HG03108 (cell line): Measurements from ENCODE around the gene ALS2CL.
"Not testable (repeated sequence)": the region's sequence is repeated elsewhere in the genome, so short reads cannot be mapped to it uniquely, and the experiment has no call there.

Experiments
- ATAC-seq: cut with Tn5 transposase; IDR thresholded peaks from one replicate; pipeline ENCODE4 v1.9.1; 2021; ENCODE audit warnings: moderate library complexity; ENCODE audit not compliant: unreplicated experiment

ALS2CL gene

GRCh38 chr3:46693038-46693891 lies at the start of gene ALS2CL:
TSS of gene ALS2CL (minus strand) at chr3:46693679. CDS start at chr3:46689440, 4,239 bp downstream.
- no peak for ATAC-seq

DNA sequence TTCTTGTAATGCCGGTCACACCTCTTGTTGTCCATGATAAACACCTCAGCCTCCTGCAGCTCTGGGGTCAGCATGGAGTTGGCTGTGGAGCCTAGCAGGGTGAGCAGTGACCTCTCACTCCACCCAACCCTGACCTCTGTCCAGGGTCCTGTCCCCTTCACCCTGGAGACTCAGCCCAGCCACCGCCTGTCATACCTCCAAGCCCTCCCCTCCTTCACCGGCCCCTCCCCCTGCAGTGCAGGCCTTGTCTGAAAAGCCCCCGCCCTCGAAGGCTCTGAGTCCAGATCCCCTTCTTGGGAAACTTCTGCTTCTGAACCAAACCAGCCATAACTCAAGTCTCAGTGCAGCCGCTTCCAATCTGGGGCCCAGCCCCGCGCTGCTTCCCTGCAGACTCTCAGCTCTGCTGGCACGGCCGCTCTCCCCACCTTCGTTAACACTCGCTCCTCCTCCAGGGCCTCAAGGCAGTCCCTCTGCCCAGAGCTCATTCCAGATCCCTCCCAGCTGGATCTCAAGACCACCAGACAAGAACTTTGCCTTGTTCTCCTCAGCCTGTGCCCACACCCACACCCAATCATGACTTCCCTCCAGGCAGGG lies 49.6 kb upstream of the ALS2CL start:
- ATAC-seq, result no peak

DNA sequence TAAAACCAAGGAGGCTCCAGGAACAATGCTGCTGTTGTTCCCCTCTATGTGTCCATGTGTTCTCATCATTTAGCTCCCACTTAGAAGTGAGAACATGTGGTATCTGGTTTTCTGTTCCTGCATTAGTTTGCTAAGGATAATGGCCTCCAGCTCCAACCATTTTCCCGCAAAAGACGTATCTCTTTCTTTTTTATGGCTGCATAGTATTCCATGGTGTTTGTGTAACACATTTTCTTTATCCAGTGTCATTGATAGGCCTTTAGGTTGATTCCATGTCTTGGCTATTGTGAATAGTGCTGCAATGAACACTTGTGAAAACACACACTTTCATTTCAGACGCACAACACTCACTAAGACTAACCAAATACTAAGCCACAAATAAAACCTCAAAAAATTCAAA lies 46.1 kb upstream of the ALS2CL start:
- ATAC-seq, result not testable (repeated sequence)

GRCh38 chr3:46737329-46737731 lies 43.9 kb upstream of the ALS2CL start:
- ATAC-seq, result no peak

GRCh38 chr3:46736006-46736872 lies 42.8 kb upstream of the ALS2CL start:
- no peak for ATAC-seq

DNA sequence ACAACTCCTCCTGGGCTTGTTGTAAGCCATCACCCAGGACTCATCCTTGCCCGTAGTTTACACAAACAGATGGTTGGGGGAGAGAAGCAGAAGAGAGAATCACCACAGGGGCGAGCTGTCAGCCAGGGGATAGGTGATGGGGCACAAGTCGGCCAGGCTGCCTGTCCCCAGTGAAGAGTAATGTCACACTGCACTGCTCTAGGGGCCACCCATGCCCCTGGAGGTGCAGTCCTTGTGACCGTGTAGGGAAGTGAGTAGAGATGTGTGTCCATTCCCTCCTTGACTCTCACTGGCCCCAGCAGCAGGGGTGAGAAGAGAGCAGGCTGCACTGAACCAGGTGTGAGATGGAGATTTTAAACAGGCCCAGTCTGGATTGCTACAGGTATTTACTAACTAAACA lies 41.3 kb upstream of the ALS2CL start:
- no peak for ATAC-seq

DNA sequence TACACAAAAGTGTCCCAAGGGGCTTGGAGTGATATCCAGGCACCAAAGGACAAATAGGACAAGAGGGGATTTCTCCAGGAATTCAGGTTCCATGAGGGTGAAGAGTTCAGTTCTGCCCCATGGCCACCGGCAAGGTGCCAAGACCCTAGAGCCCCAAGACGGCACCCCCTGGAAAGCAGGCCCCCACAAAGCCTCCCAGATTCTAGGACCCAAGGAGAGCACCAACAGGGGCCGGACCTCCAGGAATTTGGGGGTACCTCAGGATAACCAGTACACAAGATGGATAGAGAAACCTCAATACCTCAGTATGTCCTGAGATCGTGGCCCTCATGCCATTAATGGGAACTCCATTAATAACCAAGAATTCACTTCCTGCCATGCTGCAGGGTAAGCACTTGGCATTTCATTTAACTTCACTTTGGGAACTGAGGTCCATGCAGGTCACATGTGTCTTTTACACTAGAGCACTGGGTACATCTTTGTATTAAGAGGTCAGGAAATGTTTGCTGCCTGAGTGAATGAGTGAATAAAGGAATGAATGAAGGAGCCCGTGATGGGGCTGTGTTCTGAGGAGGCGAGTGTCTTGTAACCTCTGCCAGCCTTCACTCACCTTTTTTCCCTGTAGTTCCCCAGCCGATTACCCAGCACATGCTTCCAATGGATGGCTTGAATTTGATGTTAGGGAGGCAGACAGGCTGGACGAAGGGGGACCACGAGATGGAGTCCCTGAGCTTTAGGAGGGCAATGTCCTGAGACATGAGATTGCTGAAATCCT lies 39.7 kb upstream of the ALS2CL start:
- no peak for ATAC-seq

- ATAC-seq, result no peak
These were observed 38.3 kb upstream of the ALS2CL start for GRCh38 chr3:46731795-46732194.

DNA sequence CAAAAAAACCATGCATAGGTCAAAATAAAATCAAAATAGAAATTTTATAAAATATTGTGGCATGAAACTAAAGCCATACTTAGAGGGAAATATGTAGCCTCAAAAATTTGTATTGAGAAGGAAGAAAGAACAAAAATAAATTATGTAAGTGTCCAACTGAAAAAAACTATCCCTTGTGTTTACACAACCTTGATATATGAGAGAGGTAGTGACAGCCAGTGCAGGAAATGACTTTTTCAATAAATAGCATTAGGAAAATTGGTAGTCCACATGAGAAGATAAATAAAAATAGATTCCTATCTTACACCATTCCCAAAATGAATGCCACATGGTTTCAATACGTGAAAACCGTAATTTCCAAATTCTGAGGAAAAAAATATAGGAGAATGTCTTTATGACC lies 37.3 kb upstream of the ALS2CL start:
- ATAC-seq, result no peak

GRCh38 chr3:46729038-46729437 lies 35.6 kb upstream of the ALS2CL start:
- ATAC-seq, result no peak

GRCh38 chr3:46725621-46726314 lies 32.3 kb upstream of the ALS2CL start:
- ATAC-seq, result no peak

DNA sequence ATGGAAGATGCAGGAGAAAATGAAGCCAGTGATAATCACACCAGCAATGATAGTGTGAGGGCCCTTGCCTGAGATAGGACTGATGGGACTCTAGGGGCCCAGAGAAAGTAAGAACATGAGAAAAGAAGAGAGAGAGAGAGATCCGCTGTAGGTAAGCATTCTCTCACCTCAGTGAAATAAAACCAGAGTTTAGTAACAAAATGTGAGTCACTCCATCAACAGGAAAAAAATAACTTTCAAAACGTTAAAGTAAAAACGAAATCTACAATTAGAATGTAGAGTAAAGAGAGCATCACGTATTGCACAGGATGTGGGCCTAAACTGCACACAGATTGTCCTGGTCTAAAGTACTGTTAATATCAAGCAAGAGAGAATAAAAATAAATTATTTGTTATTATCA lies 30.9 kb upstream of the ALS2CL start:
- no peak for ATAC-seq

GRCh38 chr3:46722443-46722842 lies 29.0 kb upstream of the ALS2CL start:
- no peak for ATAC-seq

DNA sequence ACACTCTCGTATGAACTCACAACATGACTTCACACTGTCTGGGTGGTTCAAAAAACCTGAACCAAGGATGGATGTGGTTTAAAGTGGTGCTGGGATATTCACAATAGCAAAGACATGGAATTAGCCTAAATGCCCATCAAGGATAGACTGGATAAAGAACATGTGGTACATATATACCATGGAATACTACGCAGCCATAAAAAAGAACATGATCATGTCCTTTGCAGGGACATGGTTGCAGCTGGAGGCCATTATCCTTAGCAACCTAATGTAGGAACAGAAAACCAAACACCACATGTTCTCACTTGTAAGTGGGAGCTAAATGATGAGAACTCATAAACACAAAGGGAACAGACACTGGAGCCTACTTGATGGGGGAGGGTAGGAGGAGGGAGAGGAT lies 27.5 kb upstream of the ALS2CL start:
- no peak for ATAC-seq

- ATAC-seq, result no peak
These were observed 26.3 kb upstream of the ALS2CL start for GRCh38 chr3:46719735-46720271.

GRCh38 chr3:46719044-46719565 lies 25.6 kb upstream of the ALS2CL start:
- ATAC-seq, result no peak

DNA sequence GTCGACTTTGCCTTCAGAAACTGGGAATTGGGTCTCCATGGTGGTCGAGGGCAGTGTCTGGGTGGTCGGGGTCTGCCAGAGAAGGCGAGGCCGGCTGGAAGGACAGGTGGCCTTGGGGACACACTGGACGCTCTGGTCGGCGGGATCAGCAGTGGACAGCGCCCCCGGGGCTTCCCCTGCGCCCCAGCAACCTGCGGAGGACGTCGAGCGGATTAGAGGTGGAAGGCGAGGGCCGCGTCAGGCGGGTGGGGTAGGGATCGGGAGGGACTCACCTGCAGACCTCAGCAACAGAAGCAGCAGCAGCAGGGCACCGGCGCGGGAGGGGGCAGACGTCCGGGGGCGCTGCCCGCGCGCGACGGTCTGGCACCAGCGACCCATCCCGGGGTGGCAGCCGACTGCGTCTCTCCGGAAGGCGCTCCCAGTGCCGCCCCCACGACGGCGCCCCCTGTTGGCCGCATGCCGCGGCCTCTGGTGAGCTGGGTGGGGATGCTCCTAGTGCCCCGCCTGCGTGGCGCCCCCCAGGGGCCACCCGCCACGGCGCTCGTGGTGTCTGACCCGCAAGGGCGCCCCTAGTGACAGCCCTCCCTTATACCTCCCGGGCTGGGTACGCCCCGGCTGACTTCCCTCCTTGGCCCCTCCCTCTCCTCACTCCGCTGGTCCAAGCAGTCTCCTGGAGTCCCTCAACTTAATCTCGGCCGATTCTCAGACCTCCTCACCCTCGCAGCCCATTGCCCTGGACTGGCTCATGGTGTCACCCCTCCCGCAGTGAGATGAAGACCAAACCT lies 24.2 kb upstream of the ALS2CL start, which contains the start of gene PRSS50:
PRSS50 (minus strand) TSS at position 423 of the 785 bp plus-strand sequence; CDS start at position 378, 45 bp downstream.
- no peak for ATAC-seq
